H1 (cell line): ENCODE results near the gene CDH12. TPM values are rescaled to one million over a fixed set of nuclear protein-coding genes. Genes with fewer than 3 reads are reported as not detected.
A peak's percentile ranks its signal among the peaks of the same experiment; 100 is the strongest.

ENCODE experiments used
- CTCF ChIA-PET: fragments of 300-600 bp; sonication (Branson Sonifier 250); formaldehyde crosslinking; loops from one replicate; lab custom pipeline; 2021; ENCODE audit not compliant: partially characterized antibody; lab: Charles Lee
- POLR2A ChIA-PET: fragments of 300-600 bp; sonication (Branson Sonifier 250); formaldehyde crosslinking; loops from one replicate; lab custom pipeline; 2021; ENCODE audit warnings: inconsistent platforms; ENCODE audit not compliant: partially characterized antibody; lab: Charles Lee
- DNase-seq, 2 experiments: peaks; one replicate each; pipeline versions ENCODE4 v3.0.0 to v3.0.0-alpha.2; 2010 to 2022; ENCODE audit warnings: low spot score in 2 of 2, low read depth in 1 of 2, mixed read lengths in 1 of 2
- FAIRE-seq: peaks from 2 replicates; lab custom pipeline; 2011; peaks lifted over from hg19 to GRCh38; lab: Jason Lieb, UNC
- H2AFZ ChIP-seq: 2 replicates; pipeline ENCODE4 v1.8.1; 2012; ENCODE audit warnings: low read length, inconsistent platforms
- H2AK5ac ChIP-seq: 2 replicates; pipeline ENCODE4 v1.6.1; 2013; ENCODE audit warnings: low read depth, low read length
- H2BK120ac ChIP-seq: replicated peaks from 2 replicates; pipeline ENCODE3; 2013; ENCODE audit warnings: low read depth, low read length, inconsistent platforms
- H2BK12ac ChIP-seq: 2 replicates; pipeline ENCODE4 v1.6.1; 2013; ENCODE audit warnings: low read depth, low read length
- H2BK15ac ChIP-seq: 2 replicates; pipeline ENCODE4 v1.6.1; 2013; ENCODE audit warnings: low read length
- H2BK20ac ChIP-seq: 2 replicates; pipeline ENCODE4 v1.6.1; 2013; ENCODE audit warnings: low read length
- H2BK5ac ChIP-seq: 2 replicates; pipeline ENCODE4 v1.6.1; 2013; ENCODE audit warnings: low read depth, low read length
- H3K14ac ChIP-seq: 2 replicates; pipeline ENCODE4 v1.6.1; 2013; ENCODE audit warnings: inconsistent platforms; ENCODE audit not compliant: insufficient read length
- H3K18ac ChIP-seq: 2 replicates; pipeline ENCODE4 v1.6.1; 2013; ENCODE audit warnings: low read length; ENCODE audit errors: extremely low read depth
- H3K23ac ChIP-seq: 2 replicates; pipeline ENCODE4 v1.6.1; 2013; ENCODE audit warnings: inconsistent platforms; ENCODE audit not compliant: insufficient read length
- H3K23me2 ChIP-seq: 2 replicates; pipeline ENCODE4 v1.6.1; 2013; ENCODE audit warnings: low read depth, low read length
- H3K27ac ChIP-seq: 2 replicates; pipeline ENCODE4 v1.6.1; 2011; ENCODE audit warnings: low read depth, low read length, inconsistent platforms
- H3K27me3 ChIP-seq, 4 experiments: replicated peaks in 1 of 4; 1 replicate in 1 of 4; 2 replicates in 3 of 4; pipeline versions ENCODE4 v1.6.1 to v1.8.1; 2011 to 2013; ENCODE audit warnings: low read length in 3 of 4, mild to moderate bottlenecking in 3 of 4, inconsistent platforms in 2 of 4, mixed read lengths in 2 of 4, moderate library complexity in 1 of 4; ENCODE audit not compliant: control insufficient read depth in 3 of 4, insufficient read depth in 3 of 4; ENCODE audit errors: extremely low read depth in 1 of 4
- H3K36me3 ChIP-seq, 4 experiments: 2 replicates each; pipeline versions ENCODE4 v1.6.1 to v1.8.1; 2011 to 2013; ENCODE audit warnings: mild to moderate bottlenecking in 4 of 4, low read length in 3 of 4, moderate library complexity in 2 of 4, control low read depth in 1 of 4, inconsistent platforms in 1 of 4; ENCODE audit not compliant: insufficient read depth in 4 of 4, control insufficient read depth in 2 of 4
- H3K4ac ChIP-seq: replicated peaks from 2 replicates; pipeline ENCODE3; 2013; ENCODE audit warnings: low read length, low read depth, mixed read lengths, inconsistent platforms; ENCODE audit not compliant: insufficient read length
- H3K4me1 ChIP-seq, 4 experiments: replicated peaks in 1 of 4; 1 replicate in 1 of 4; 2 replicates in 3 of 4; pipeline versions ENCODE4 v1.6.1 to v1.8.1; 2011 to 2013; ENCODE audit warnings: low read length in 3 of 4, inconsistent platforms in 2 of 4, mixed read lengths in 1 of 4; ENCODE audit not compliant: insufficient read depth in 4 of 4, control insufficient read depth in 3 of 4
- H3K4me2 ChIP-seq, 2 experiments: 2 replicates each; pipeline versions ENCODE4 v1.6.1 to v1.8.1; 2011 to 2013; ENCODE audit warnings: low read depth in 2 of 2, low read length in 2 of 2, control low read depth in 1 of 2, inconsistent platforms in 1 of 2, mild to moderate bottlenecking in 1 of 2; ENCODE audit not compliant: insufficient read depth in 1 of 2
- H3K4me3 ChIP-seq, 4 experiments: fragments of 200-600, 300-600 bp in 1 of 4; sonication (generic), shearing (Covaris generic), sonication (Bioruptor Twin) in 1 of 4; 2 replicates each; pipeline versions ENCODE4 v1.5.1 to v1.8.1; 2011 to 2016; ENCODE audit warnings: low read length in 4 of 4, low read depth in 3 of 4, control low read depth in 2 of 4, inconsistent platforms in 2 of 4, mild to moderate bottlenecking in 2 of 4, mixed read lengths in 1 of 4, moderate library complexity in 1 of 4; ENCODE audit not compliant: insufficient read depth in 2 of 4; ENCODE audit errors: extremely low read depth in 1 of 4
- H3K56ac ChIP-seq: replicated peaks from 2 replicates; pipeline ENCODE3; 2013; ENCODE audit warnings: low read depth, mild to moderate bottlenecking, mixed read lengths, low read length, inconsistent platforms; ENCODE audit not compliant: insufficient read length
- H3K79me1 ChIP-seq: 2 replicates; pipeline ENCODE4 v1.6.1; 2013; ENCODE audit warnings: low read depth, low read length, control low read depth
- H3K79me2 ChIP-seq, 2 experiments: 2 replicates each; pipeline versions ENCODE4 v1.6.1 to v1.8.1; 2012 to 2013; ENCODE audit warnings: low read length in 2 of 2, mild to moderate bottlenecking in 2 of 2, inconsistent platforms in 1 of 2; ENCODE audit not compliant: insufficient read depth in 2 of 2, control insufficient read depth in 1 of 2
- H3K9ac ChIP-seq, 4 experiments: replicated peaks in 1 of 4; 1 replicate in 1 of 4; 2 replicates in 3 of 4; pipeline versions ENCODE4 v1.6.1 to v1.8.1; 2011 to 2013; ENCODE audit warnings: low read depth in 3 of 4, low read length in 3 of 4, control low read depth in 2 of 4, mild to moderate bottlenecking in 2 of 4, moderate library complexity in 2 of 4, inconsistent platforms in 1 of 4; ENCODE audit errors: extremely low read depth in 1 of 4
- H3K9me3 ChIP-seq, 2 experiments: 2 replicates each; pipeline versions ENCODE4 v1.6.1 to v1.8.1; 2012 to 2013; ENCODE audit warnings: mild to moderate bottlenecking in 2 of 2, moderate library complexity in 2 of 2, control low read depth in 1 of 2, inconsistent platforms in 1 of 2, low read depth in 1 of 2, low read length in 1 of 2, mixed read lengths in 1 of 2; ENCODE audit not compliant: insufficient read depth in 2 of 2
- H4K20me1 ChIP-seq, 2 experiments: replicated peaks in 1 of 2; 2 replicates each; pipeline versions ENCODE3 to v1.8.1; 2011 to 2013; ENCODE audit warnings: inconsistent platforms in 2 of 2, low read length in 2 of 2, mild to moderate bottlenecking in 1 of 2; ENCODE audit not compliant: insufficient read depth in 2 of 2, control insufficient read depth in 1 of 2
- H4K5ac ChIP-seq: 2 replicates; pipeline ENCODE4 v1.6.1; 2013; ENCODE audit warnings: low read length, low read depth, mixed read lengths, inconsistent platforms; ENCODE audit not compliant: insufficient read length
- H4K8ac ChIP-seq: 2 replicates; pipeline ENCODE4 v1.8.0; 2013; ENCODE audit warnings: mild to moderate bottlenecking, moderate library complexity, low read length, inconsistent platforms; ENCODE audit not compliant: insufficient read depth; ENCODE audit errors: extremely low read depth
- H4K91ac ChIP-seq: replicated peaks from 2 replicates; pipeline ENCODE3; 2013; ENCODE audit warnings: low read length, mixed read lengths, inconsistent platforms; ENCODE audit not compliant: insufficient read length
- JUND ChIP-seq: IDR thresholded peaks from 2 replicates; pipeline ENCODE4 v1.6.1; 2011; ENCODE audit warnings: mild to moderate bottlenecking, improper control_type of control experiment, low read length
- KDM5A ChIP-seq: fragments of 200-600 bp; IDR thresholded peaks from 2 replicates; pipeline ENCODE4 v1.7.1; 2012; ENCODE audit warnings: mild to moderate bottlenecking, low read length, inconsistent platforms, mixed read lengths
- MAFK ChIP-seq: IDR thresholded peaks from 2 replicates; pipeline ENCODE4 v1.6.1; 2012; ENCODE audit warnings: low read depth, mild to moderate bottlenecking, improper control_type of control experiment, low read length
- NRF1 ChIP-seq: IDR thresholded peaks from 2 replicates; pipeline ENCODE4 v1.6.1; 2011; ENCODE audit warnings: mild to moderate bottlenecking, low read depth, low read length, improper control_type of control experiment
- RAD21 ChIP-seq, 2 experiments: IDR thresholded peaks in 1 of 2; conservative IDR thresholded peaks in 1 of 2; 2 replicates each; pipeline ENCODE4 v1.6.1; 2011; ENCODE audit warnings: low read depth in 2 of 2, low read length in 2 of 2, improper control_type of control experiment in 1 of 2, inconsistent platforms in 1 of 2, mild to moderate bottlenecking in 1 of 2, moderate library complexity in 1 of 2
- SP1 ChIP-seq: IDR thresholded peaks from 2 replicates; pipeline ENCODE4 v1.6.1; 2011; ENCODE audit warnings: low read depth, low read length
- polyA plus RNA-seq, 7 experiments: library from polyadenylated mRNA; depleted of rRNA in 3 of 7; stranded (reverse) in 5 of 7; unstranded in 2 of 7; fragments of >200 nt in 5 of 7; fragments of 200-250 nt in 2 of 7; gene quantifications; 1 replicate in 5 of 7; 2 replicates in 1 of 7; 4 replicates in 1 of 7; pipeline versions ENCODE4 v1.2.1 to v1.2.3, GENCODE V29; 2011 to 2013; ENCODE audit warnings: missing spikeins in 2 of 7, mixed read lengths in 2 of 7
- total RNA-seq: library from RNA; stranded (reverse); fragmentation: NEBNext Ultra II Directional; extraction: Animal tissue kit (Norgen Biotek cat#: 25700); gene quantifications from 2 replicates; pipeline ENCODE4 v1.2.1, GENCODE V29; 2021
- TF ChIP-seq, protein P1 (sequence below), 3 experiments: IDR thresholded peaks; 1 replicate in 2 of 3; 2 replicates in 1 of 3; pipeline versions ENCODE4 v1.5.1 to v1.6.1; 2011; ENCODE audit warnings: low read length in 3 of 3, mild to moderate bottlenecking in 3 of 3, inconsistent platforms in 2 of 3, low read depth in 1 of 3, moderate library complexity in 1 of 3; ENCODE audit not compliant: insufficient read depth in 1 of 3; ENCODE audit errors: control extremely low read depth in 1 of 3

CDH12 gene
- total and polyA plus RNA-seq, 2 of the 8 experiments (the other 6 are each of a cell fraction or from before 2014, with no cell fraction given), result 0.03 TPM; not detected in 1

DNA sequence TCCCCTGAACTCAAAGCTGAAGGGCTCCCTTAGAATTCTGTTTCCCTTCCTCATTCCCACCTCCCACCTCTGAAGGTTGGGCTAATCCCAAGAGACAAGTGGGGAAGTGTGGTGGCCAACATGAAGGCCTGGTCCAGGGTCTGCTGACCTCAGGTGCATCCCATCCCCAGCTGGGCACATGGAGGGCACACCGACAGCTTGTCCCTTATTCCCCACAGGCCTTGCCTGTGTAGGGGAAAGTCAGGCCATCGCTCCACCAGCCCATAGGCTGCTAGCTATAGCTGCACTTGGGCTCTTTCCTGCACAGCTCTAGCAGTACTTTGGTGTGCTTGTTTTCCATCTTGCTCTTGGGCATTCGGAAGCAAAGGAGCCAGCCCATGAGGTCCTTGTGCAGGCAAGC is 247.7 kb downstream of the CDH12 start (continued):
- TF ChIP-seq MAFK, result no peak

DNA sequence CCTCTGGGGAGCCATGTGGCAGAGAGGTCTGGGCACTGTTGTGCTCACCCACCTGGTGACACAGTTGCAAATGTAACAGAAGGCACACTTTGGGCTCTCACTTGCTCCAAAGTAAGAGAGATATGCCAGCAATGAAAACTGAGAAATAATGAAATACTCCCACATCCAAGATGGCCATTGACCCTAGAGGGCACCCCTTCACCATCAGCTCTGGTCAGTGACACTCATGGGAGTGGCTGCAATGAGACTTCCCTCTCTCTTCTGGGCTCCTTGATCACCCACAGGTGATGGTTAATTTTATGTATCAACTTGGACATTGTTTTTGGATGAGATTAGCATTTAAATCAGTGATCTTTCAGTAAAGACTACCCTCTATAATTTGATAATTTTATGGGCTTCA is 248.4 kb downstream of the CDH12 start:
- Histone ChIP-seq H3K79me2 (no peaks in the 10 kb centered on the region), H3K56ac (no peak overlapping the region), H2AK5ac (no peak overlapping the region), H2BK15ac (no peak overlapping the region), H2AFZ (no peak overlapping the region), H3K79me1 (no peaks in the 10 kb centered on the region), H3K9ac (no peak overlapping the region), H2BK5ac (no peak overlapping the region), H4K8ac (no peak overlapping the region), H3K14ac (no peak overlapping the region), H2BK12ac (no peak overlapping the region), H3K23ac (no peak overlapping the region), H2BK120ac (no peak overlapping the region), H3K27me3 (no peaks in the 10 kb centered on the region), H3K4ac (no peak overlapping the region), H3K27ac (no peak overlapping the region), H3K4me3 (no peak overlapping the region), H2BK20ac (no peak overlapping the region), H4K91ac (no peak overlapping the region), H3K4me2 (no peak overlapping the region), H4K5ac (no peak overlapping the region), H3K23me2 (no peaks in the 10 kb centered on the region), H3K36me3 (no peaks in the 10 kb centered on the region), H3K9me3 (peaks cover 8 to 10% of the 10 kb centered on the region in 2 experiments), H4K20me1 (no peaks in the 10 kb centered on the region), H3K18ac (no peak overlapping the region), H3K4me1 (no peaks in the 10 kb centered on the region)
- FAIRE-seq (no peak), DNase-seq (no peak)
- no peak for TF ChIP-seq NRF1
- TF ChIP-seq JUND, result no peak
- TF ChIP-seq, protein P1, sequence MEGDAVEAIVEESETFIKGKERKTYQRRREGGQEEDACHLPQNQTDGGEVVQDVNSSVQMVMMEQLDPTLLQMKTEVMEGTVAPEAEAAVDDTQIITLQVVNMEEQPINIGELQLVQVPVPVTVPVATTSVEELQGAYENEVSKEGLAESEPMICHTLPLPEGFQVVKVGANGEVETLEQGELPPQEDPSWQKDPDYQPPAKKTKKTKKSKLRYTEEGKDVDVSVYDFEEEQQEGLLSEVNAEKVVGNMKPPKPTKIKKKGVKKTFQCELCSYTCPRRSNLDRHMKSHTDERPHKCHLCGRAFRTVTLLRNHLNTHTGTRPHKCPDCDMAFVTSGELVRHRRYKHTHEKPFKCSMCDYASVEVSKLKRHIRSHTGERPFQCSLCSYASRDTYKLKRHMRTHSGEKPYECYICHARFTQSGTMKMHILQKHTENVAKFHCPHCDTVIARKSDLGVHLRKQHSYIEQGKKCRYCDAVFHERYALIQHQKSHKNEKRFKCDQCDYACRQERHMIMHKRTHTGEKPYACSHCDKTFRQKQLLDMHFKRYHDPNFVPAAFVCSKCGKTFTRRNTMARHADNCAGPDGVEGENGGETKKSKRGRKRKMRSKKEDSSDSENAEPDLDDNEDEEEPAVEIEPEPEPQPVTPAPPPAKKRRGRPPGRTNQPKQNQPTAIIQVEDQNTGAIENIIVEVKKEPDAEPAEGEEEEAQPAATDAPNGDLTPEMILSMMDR (IDR thresholded peaks at IDR 0.05; ENCODE audit: control extremely low read depth in 1 of 3, insufficient read depth in 1 of 3, low read depth in 1 of 3, low read length in 3 of 3), result peak; percentile 11 to 29 (median 19); a peak in 3 of 4 replicates
- peak; percentile 55 to 58 for TF ChIP-seq RAD21 (IDR thresholded peaks at IDR 0.05 in 1 of 2, conservative IDR thresholded peaks at IDR 0.05 in 1 of 2; ENCODE audit: low read depth in 2 of 2, low read length in 2 of 2)
- TF ChIP-seq KDM5A, result no peak
- no peak for TF ChIP-seq SP1
- POLR2A ChIA-PET, result interaction anchor here (1.2 kb wide), 1 partner anchor 17 kb away, joined by 3 read pairs; no protein-coding TSS in a partner anchor
- CTCF ChIA-PET, result no interaction called here
